ENCODE data around the gene BMP4.

Gene BMP4

GRCh38 chr14:53947094-53947445 lies 9.6 kb downstream of the BMP4 start:
- Histone ChIP-seq H3K4me1 (ENCODE audit: low read length) (peaks cover 8% of the 10 kb centered on the region), H3K79me2 (ENCODE audit: low read length) (no peaks in the 10 kb centered on the region), H2AFZ (ENCODE audit: low read depth, low read length) (no peak overlapping the region), H3K4me2 (ENCODE audit: low read length) (no peak overlapping the region), H3K27ac (ENCODE audit: low read length) (no peak overlapping the region), H3K4me3 (ENCODE audit: low read length) (no peak overlapping the region), H3K27me3 (ENCODE audit: low read depth, low read length) (no peaks in the 10 kb centered on the region), H3K36me3 (replicated peaks; ENCODE audit: low read depth, low read length) (no peaks in the 10 kb centered on the region), H3K9me3 (ENCODE audit: insufficient read depth, low read length) (no peaks in the 10 kb centered on the region), H3K9ac (ENCODE audit: low read length) (no peak overlapping the region), H4K20me1 (ENCODE audit: insufficient read depth, low read length) (no peaks in the 10 kb centered on the region)
- TF ChIP-seq EZH2phosphoT487 (IDR thresholded peaks at IDR 0.05; ENCODE audit: low read depth) (no peak), CTCF (IDR thresholded peaks at IDR 0.05; ENCODE audit: low read depth, low read length) (no peak)

GRCh38 chr14:53946404-53947093 lies 10.1 kb downstream of the BMP4 start:
- Histone ChIP-seq H3K27me3 (ENCODE audit: low read depth, low read length) (no peaks in the 10 kb centered on the region), H3K27ac (ENCODE audit: low read length) (no peak overlapping the region), H3K4me3 (ENCODE audit: low read length) (no peak overlapping the region), H3K9ac (ENCODE audit: low read length) (no peak overlapping the region), H3K4me2 (ENCODE audit: low read length) (no peak overlapping the region), H3K4me1 (ENCODE audit: low read length) (peaks cover 8% of the 10 kb centered on the region), H3K36me3 (replicated peaks; ENCODE audit: low read depth, low read length) (no peaks in the 10 kb centered on the region), H4K20me1 (ENCODE audit: insufficient read depth, low read length) (no peaks in the 10 kb centered on the region), H3K9me3 (ENCODE audit: insufficient read depth, low read length) (no peaks in the 10 kb centered on the region), H2AFZ (ENCODE audit: low read depth, low read length) (no peak overlapping the region), H3K79me2 (ENCODE audit: low read length) (no peaks in the 10 kb centered on the region)
- TF ChIP-seq CTCF (IDR thresholded peaks at IDR 0.05; ENCODE audit: low read depth, low read length) = no peak
- no peak for TF ChIP-seq EZH2phosphoT487 (IDR thresholded peaks at IDR 0.05; ENCODE audit: low read depth)

GRCh38 chr14:53946071-53946403 lies 10.6 kb downstream of the BMP4 start:
- no peak overlapping the region for H3K4me3 ChIP-seq (ENCODE audit: low read length)
- TF ChIP-seq EZH2phosphoT487 (IDR thresholded peaks at IDR 0.05; ENCODE audit: low read depth) = no peak
- TF ChIP-seq CTCF (IDR thresholded peaks at IDR 0.05; ENCODE audit: low read depth, low read length) = no peak

GRCh38 chr14:53943751-53944083 lies 12.9 kb downstream of the BMP4 start:
- no peaks in the 10 kb centered on the region for H3K27me3 ChIP-seq (ENCODE audit: low read depth, low read length)
- no peak overlapping the region for H2AFZ ChIP-seq (ENCODE audit: low read depth, low read length)
- H3K4me3 ChIP-seq (ENCODE audit: low read length) = no peak overlapping the region
- H3K4me1 ChIP-seq (ENCODE audit: low read length) = peaks cover 8% of the 10 kb centered on the region
- H3K36me3 ChIP-seq (replicated peaks; ENCODE audit: low read depth, low read length) = no peaks in the 10 kb centered on the region
- no peak overlapping the region for H3K9ac ChIP-seq (ENCODE audit: low read length)
- TF ChIP-seq CTCF (IDR thresholded peaks at IDR 0.05; ENCODE audit: low read depth, low read length) (no peak), EZH2phosphoT487 (IDR thresholded peaks at IDR 0.05; ENCODE audit: low read depth) (no peak)
- H3K27ac ChIP-seq (ENCODE audit: low read length) = no peak overlapping the region
- no peaks in the 10 kb centered on the region for H4K20me1 ChIP-seq (ENCODE audit: insufficient read depth, low read length)
- no peak overlapping the region for H3K4me2 ChIP-seq (ENCODE audit: low read length)
- H3K9me3 ChIP-seq (ENCODE audit: insufficient read depth, low read length) = no peaks in the 10 kb centered on the region
- H3K79me2 ChIP-seq (ENCODE audit: low read length) = no peaks in the 10 kb centered on the region

More at GRCh38 chr14:53946071-53946403, 10.6 kb downstream of the BMP4 start:
- H3K9ac ChIP-seq (ENCODE audit: low read length) = no peak overlapping the region
- H3K27ac ChIP-seq (ENCODE audit: low read length) = no peak overlapping the region
- H3K27me3 ChIP-seq (ENCODE audit: low read depth, low read length) = no peaks in the 10 kb centered on the region
- H3K4me2 ChIP-seq (ENCODE audit: low read length) = no peak overlapping the region
- peaks cover 8% of the 10 kb centered on the region for H3K4me1 ChIP-seq (ENCODE audit: low read length)
- H3K79me2 ChIP-seq (ENCODE audit: low read length) = no peaks in the 10 kb centered on the region
- no peaks in the 10 kb centered on the region for H4K20me1 ChIP-seq (ENCODE audit: insufficient read depth, low read length)
- no peaks in the 10 kb centered on the region for H3K36me3 ChIP-seq (replicated peaks; ENCODE audit: low read depth, low read length)
- H3K9me3 ChIP-seq (ENCODE audit: insufficient read depth, low read length) = no peaks in the 10 kb centered on the region
- no peak overlapping the region for H2AFZ ChIP-seq (ENCODE audit: low read depth, low read length)

Data from OCI-LY3 (cell line).